Measurements from ENCODE around the gene AHNAK2. TPM values are rescaled to one million over a fixed set of nuclear protein-coding genes. Genes with fewer than 3 reads are reported as not detected.

AHNAK2 gene
- total and polyA plus RNA-seq, 9 of the 15 experiments (the other 6 are each of a cell fraction or from before 2014, with no cell fraction given) = 0.04 to 0.09 (median 0.04) TPM; not detected in 6

DNA sequence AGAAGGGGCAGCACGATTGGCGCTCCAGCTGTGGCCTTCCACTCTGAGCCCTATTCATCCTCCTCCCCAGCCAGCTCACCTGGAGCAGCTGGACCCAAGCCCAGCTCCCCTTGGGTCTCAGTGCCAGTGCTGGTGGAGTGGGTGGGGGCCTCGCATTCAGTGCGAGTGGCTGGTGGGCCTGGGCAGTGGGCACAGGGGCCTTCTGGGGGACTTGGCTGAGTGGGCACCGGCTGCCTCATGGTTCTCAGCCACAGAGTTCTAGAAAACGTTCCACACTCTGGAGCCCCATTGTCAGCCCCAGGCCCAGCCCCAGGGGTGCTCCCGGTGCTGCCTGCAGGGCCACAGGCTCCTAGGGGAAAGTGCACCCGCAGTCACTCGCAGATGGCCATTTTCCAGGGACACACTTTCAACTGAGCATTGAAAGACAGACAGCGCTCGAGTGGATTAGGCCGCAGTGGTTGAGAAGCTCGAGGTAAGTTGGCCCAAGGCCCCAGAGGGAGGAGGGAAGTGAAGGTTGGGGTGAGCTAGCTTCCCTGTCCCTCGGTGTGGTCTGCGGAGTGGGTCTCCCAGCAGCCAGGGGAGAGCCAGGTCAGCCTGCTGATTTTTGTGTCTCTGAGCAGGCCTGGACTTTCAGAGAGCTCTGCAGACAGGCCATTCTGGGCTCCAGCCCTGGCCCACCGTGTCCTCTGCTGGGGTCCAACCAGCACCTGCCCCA is 11.2 kb upstream of the AHNAK2 start:
- 65% methylated on average over 9 of the region's 16 CpGs for whole genome bisulfite sequencing (ENCODE audit: insufficient coverage, low coverage, missing lambda C conversion rate)
- DNase-seq (ENCODE audit: extremely low read depth in 1 of 4, low spot score in 3 of 4) (no peak), FAIRE-seq (no peak), ATAC-seq (no peak)
- in situ Hi-C loops (cut with MboI) = no loop called here
- H3K79me2 ChIP-seq (ENCODE audit: control insufficient read depth, insufficient read depth, low read length) = no peaks in the 10 kb centered on the region; the same call in 2 of the 3 replicates
- no peaks in the 10 kb centered on the region for H3K9me3 ChIP-seq (replicated peaks; ENCODE audit: control insufficient read depth, insufficient read depth, low read depth, low read length)
- H3K9ac ChIP-seq (ENCODE audit: insufficient read depth in 1 of 2, low read depth in 2 of 2, low read length in 2 of 2) = peak overlapping the region in 1 of 2 experiments; percentile 68; a peak in 1 of 4 replicates
- no peak overlapping the region for H2AFZ ChIP-seq (ENCODE audit: low read depth, low read length)
- POLR2A ChIA-PET = interaction anchor here (0.7 kb wide), 1 partner anchor 200 kb away, joined by 4 read pairs; no protein-coding TSS in a partner anchor
- H3K27me3 ChIP-seq (ENCODE audit: control insufficient read depth in 2 of 2, insufficient read depth in 2 of 2, low read length in 2 of 2) = no peaks in the 10 kb centered on the region
- CTCF ChIA-PET (ENCODE audit: low intra/inter-chr PET ratio) = no interaction called here
- H3K36me3 ChIP-seq (ENCODE audit: control insufficient read depth, insufficient read depth, low read length) = no peaks in the 10 kb centered on the region
- H3K9me1 ChIP-seq (ENCODE audit: control insufficient read depth, insufficient read depth, low read length) = no peaks in the 10 kb centered on the region
- no peaks in the 10 kb centered on the region; the same call in 1 of the 2 replicates for H4K20me1 ChIP-seq (replicated peaks; ENCODE audit: control insufficient read depth, insufficient read depth, low read length)
- H3K27ac ChIP-seq (ENCODE audit: extremely low read depth, low read depth, low read length) = no peak overlapping the region
- intact Hi-C loops (cut with micrococcal nuclease) = no loop called here
- TF ChIP-seq, protein P1, sequence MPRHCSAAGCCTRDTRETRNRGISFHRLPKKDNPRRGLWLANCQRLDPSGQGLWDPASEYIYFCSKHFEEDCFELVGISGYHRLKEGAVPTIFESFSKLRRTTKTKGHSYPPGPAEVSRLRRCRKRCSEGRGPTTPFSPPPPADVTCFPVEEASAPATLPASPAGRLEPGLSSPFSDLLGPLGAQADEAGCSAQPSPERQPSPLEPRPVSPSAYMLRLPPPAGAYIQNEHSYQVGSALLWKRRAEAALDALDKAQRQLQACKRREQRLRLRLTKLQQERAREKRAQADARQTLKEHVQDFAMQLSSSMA (CRISPR knock-in tag; IDR thresholded peaks at IDR 0.05) = no peak
- TF ChIP-seq NR2C1 (IDR thresholded peaks at IDR 0.05) = no peak
- TF ChIP-seq NR2C1 (tag; IDR thresholded peaks at IDR 0.05) = no peak
- TF ChIP-seq, protein P2, sequence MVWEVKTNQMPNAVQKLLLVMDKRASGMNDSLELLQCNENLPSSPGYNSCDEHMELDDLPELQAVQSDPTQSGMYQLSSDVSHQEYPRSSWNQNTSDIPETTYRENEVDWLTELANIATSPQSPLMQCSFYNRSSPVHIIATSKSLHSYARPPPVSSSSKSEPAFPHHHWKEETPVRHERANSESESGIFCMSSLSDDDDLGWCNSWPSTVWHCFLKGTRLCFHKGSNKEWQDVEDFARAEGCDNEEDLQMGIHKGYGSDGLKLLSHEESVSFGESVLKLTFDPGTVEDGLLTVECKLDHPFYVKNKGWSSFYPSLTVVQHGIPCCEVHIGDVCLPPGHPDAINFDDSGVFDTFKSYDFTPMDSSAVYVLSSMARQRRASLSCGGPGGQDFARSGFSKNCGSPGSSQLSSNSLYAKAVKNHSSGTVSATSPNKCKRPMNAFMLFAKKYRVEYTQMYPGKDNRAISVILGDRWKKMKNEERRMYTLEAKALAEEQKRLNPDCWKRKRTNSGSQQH (CRISPR knock-in tag; IDR thresholded peaks at IDR 0.05) = no peak
- TF ChIP-seq, protein P3, sequence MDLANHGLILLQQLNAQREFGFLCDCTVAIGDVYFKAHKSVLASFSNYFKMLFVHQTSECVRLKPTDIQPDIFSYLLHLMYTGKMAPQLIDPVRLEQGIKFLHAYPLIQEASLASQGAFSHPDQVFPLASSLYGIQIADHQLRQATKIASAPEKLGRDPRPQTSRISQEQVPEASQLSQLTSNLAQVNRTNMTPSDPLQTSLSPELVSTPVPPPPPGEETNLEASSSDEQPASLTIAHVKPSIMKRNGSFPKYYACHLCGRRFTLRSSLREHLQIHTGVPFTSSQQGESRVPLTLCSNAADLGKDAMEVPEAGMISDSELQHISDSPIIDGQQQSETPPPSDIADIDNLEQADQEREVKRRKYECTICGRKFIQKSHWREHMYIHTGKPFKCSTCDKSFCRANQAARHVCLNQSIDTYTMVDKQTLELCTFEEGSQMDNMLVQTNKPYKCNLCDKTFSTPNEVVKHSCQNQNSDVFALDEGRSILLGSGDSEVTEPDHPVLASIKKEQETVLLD (IDR thresholded peaks at IDR 0.05) = no peak
- TF ChIP-seq GABPB1 (CRISPR knock-in tag; IDR thresholded peaks at IDR 0.05) = no peak
- no peak for TF ChIP-seq ZNF436 (CRISPR knock-in tag; IDR thresholded peaks at IDR 0.05)
- no peak for TF ChIP-seq ARID1B (IDR thresholded peaks at IDR 0.05)
- TF ChIP-seq RBM14 (IDR thresholded peaks at IDR 0.05; ENCODE audit: borderline replicate concordance, insufficient read depth, low read depth, low read length) = no peak
- no peak for TF ChIP-seq L3MBTL2 (IDR thresholded peaks at IDR 0.05)
- no peak for TF ChIP-seq NR4A1 (CRISPR knock-in tag; IDR thresholded peaks at IDR 0.05)
- TF ChIP-seq NR4A1 (tag; IDR thresholded peaks at IDR 0.05) = no peak
- no peak for TF ChIP-seq ZNF165 (CRISPR knock-in tag; IDR thresholded peaks at IDR 0.05; ENCODE audit: borderline replicate concordance)
- TF ChIP-seq, protein P4, sequence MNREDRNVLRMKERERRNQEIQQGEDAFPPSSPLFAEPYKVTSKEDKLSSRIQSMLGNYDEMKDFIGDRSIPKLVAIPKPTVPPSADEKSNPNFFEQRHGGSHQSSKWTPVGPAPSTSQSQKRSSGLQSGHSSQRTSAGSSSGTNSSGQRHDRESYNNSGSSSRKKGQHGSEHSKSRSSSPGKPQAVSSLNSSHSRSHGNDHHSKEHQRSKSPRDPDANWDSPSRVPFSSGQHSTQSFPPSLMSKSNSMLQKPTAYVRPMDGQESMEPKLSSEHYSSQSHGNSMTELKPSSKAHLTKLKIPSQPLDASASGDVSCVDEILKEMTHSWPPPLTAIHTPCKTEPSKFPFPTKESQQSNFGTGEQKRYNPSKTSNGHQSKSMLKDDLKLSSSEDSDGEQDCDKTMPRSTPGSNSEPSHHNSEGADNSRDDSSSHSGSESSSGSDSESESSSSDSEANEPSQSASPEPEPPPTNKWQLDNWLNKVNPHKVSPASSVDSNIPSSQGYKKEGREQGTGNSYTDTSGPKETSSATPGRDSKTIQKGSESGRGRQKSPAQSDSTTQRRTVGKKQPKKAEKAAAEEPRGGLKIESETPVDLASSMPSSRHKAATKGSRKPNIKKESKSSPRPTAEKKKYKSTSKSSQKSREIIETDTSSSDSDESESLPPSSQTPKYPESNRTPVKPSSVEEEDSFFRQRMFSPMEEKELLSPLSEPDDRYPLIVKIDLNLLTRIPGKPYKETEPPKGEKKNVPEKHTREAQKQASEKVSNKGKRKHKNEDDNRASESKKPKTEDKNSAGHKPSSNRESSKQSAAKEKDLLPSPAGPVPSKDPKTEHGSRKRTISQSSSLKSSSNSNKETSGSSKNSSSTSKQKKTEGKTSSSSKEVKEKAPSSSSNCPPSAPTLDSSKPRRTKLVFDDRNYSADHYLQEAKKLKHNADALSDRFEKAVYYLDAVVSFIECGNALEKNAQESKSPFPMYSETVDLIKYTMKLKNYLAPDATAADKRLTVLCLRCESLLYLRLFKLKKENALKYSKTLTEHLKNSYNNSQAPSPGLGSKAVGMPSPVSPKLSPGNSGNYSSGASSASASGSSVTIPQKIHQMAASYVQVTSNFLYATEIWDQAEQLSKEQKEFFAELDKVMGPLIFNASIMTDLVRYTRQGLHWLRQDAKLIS (CRISPR knock-in tag; IDR thresholded peaks at IDR 0.05) = no peak
- BruUV-seq (replicated peaks) = no TSS peak
- H3K4me3 ChIP-seq = no peak overlapping the region
- peaks cover 0 to 28% of the 10 kb centered on the region in 2 experiments; a peak in 3 of 5 replicates for H3K4me1 ChIP-seq (replicated peaks in 1 of 2; ENCODE audit: control insufficient read depth in 2 of 2, insufficient read depth in 2 of 2, low read length in 2 of 2)
- no peak overlapping the region for H3K4me2 ChIP-seq (ENCODE audit: insufficient read depth, low read length)

Data from K562 (cell line).